Parathyroid adenoma (tissue), 2 donors: ENCODE results near the gene CXCL12.
A peak's percentile ranks its signal among the peaks of the same experiment; 100 is the strongest.

Experiments
- H2AFZ ChIP-seq: fragments of 300-600 bp; sonication (generic); one replicate; pipeline ENCODE4 v1.7.0; 2017; ENCODE audit warnings: antibody characterized with exemption, mild to moderate bottlenecking
- H3K27ac ChIP-seq: fragments of 300-600 bp; sonication (generic); one replicate; pipeline ENCODE4 v1.7.0; 2017
- H3K27me3 ChIP-seq: fragments of 300-600 bp; sonication (generic); one replicate; pipeline ENCODE4 v1.7.0; 2017; ENCODE audit warnings: low read length; ENCODE audit not compliant: control insufficient read depth, insufficient read depth
- H3K36me3 ChIP-seq: fragments of 300-600 bp; sonication (generic); one replicate; pipeline ENCODE4 v1.7.0; 2017; ENCODE audit warnings: low read length; ENCODE audit not compliant: control insufficient read depth, insufficient read depth
- H3K4me1 ChIP-seq: fragments of 300-600 bp; sonication (generic); one replicate; pipeline ENCODE4 v1.7.0; 2017; ENCODE audit warnings: control low read depth
- H3K4me2 ChIP-seq: fragments of 300-600 bp; sonication (generic); one replicate; pipeline ENCODE4 v1.7.0; 2017; ENCODE audit warnings: low read length
- H3K4me3 ChIP-seq: fragments of 300-600 bp; sonication (generic); one replicate; pipeline ENCODE4 v1.7.0; 2017; ENCODE audit warnings: low read depth, low read length
- H3K79me2 ChIP-seq: fragments of 300-600 bp; sonication (generic); one replicate; pipeline ENCODE4 v1.7.0; 2017; ENCODE audit warnings: control low read depth
- H3K9ac ChIP-seq: fragments of 300-600 bp; sonication (generic); one replicate; pipeline ENCODE4 v1.7.0; 2017; ENCODE audit warnings: mild to moderate bottlenecking
- H3K9me3 ChIP-seq: fragments of 300-600 bp; sonication (generic); one replicate; pipeline ENCODE4 v1.7.0; 2017; ENCODE audit warnings: low read length; ENCODE audit not compliant: control insufficient read depth
- CTCF ChIP-seq: fragments of 300-600 bp; sonication (generic); IDR thresholded peaks from one replicate; pipeline ENCODE4 v1.7.0; 2017; ENCODE audit warnings: antibody characterized with exemption, mild to moderate bottlenecking
- donor health status: primary hyperparathyroidism.

Gene CXCL12

GRCh38 chr10:44333511-44333910, 51.4 kb downstream of the CXCL12 start:
- Histone ChIP-seq H3K4me1 (peaks cover 46% of the 10 kb centered on the region), H2AFZ (peak overlapping the region; percentile 2), H3K4me2 (no peak overlapping the region), H3K27ac (peak overlapping the region; percentile 92), H3K36me3 (no peaks in the 10 kb centered on the region), H3K27me3 (no peaks in the 10 kb centered on the region), H3K9me3 (no peaks in the 10 kb centered on the region), H3K9ac (no peak overlapping the region), H3K4me3 (no peak overlapping the region), H3K79me2 (no peaks in the 10 kb centered on the region)
- no peak for TF ChIP-seq CTCF

- Histone ChIP-seq H3K9ac (no peak overlapping the region), H3K79me2 (no peaks in the 10 kb centered on the region), H3K27ac (no peak overlapping the region), H3K4me2 (no peak overlapping the region), H3K4me3 (no peak overlapping the region), H3K27me3 (no peaks in the 10 kb centered on the region), H3K36me3 (no peaks in the 10 kb centered on the region), H3K9me3 (no peaks in the 10 kb centered on the region), H3K4me1 (peaks cover 35% of the 10 kb centered on the region), H2AFZ (no peak overlapping the region)
- TF ChIP-seq CTCF = no peak
Observed at GRCh38 chr10:44332465-44332864, 52.4 kb downstream of the CXCL12 start.

- Histone ChIP-seq H3K36me3 (no peaks in the 10 kb centered on the region), H3K27me3 (no peaks in the 10 kb centered on the region), H3K27ac (no peak overlapping the region), H3K9ac (no peak overlapping the region), H3K4me1 (peaks cover 37% of the 10 kb centered on the region), H2AFZ (no peak overlapping the region), H3K79me2 (no peaks in the 10 kb centered on the region), H3K9me3 (no peaks in the 10 kb centered on the region), H3K4me2 (no peak overlapping the region), H3K4me3 (no peak overlapping the region)
- TF ChIP-seq CTCF = no peak
Observed at GRCh38 chr10:44330431-44330830, 54.5 kb downstream of the CXCL12 start.

- Histone ChIP-seq H3K27ac (no peak overlapping the region), H3K4me1 (peaks cover 24% of the 10 kb centered on the region), H2AFZ (no peak overlapping the region), H3K4me3 (no peak overlapping the region), H3K36me3 (no peaks in the 10 kb centered on the region), H3K4me2 (no peak overlapping the region), H3K79me2 (no peaks in the 10 kb centered on the region), H3K27me3 (no peaks in the 10 kb centered on the region), H3K9me3 (no peaks in the 10 kb centered on the region), H3K9ac (no peak overlapping the region)
- no peak for TF ChIP-seq CTCF
Observed at GRCh38 chr10:44327461-44327860, 57.4 kb downstream of the CXCL12 start.
